Naive thymus-derived CD4-positive, alpha-beta T cell (primary cell): ENCODE data around the gene MYO16. TPM values are rescaled to one million over a fixed set of nuclear protein-coding genes. Genes with fewer than 3 reads are reported as not detected.
A peak's percentile ranks its signal among the peaks of the same experiment; 100 is the strongest.

ENCODE experiments used
- ATAC-seq: fragments of 150-1000 bp; cut with Tn5 transposase; 2 replicates; pipeline ENCODE4 v1.10.0; 2021; ENCODE audit warnings: mild to moderate bottlenecking, moderate library complexity
- CTCF ChIA-PET: fragments of 350-600 bp; sonication (Branson Sonifier 250); formaldehyde crosslinking; loops from one replicate; lab custom pipeline; 2021; ENCODE audit warnings: antibody characterized with exemption; lab: Charles Lee
- POLR2A ChIA-PET: fragments of 350-600 bp; sonication (Branson Sonifier 250); formaldehyde crosslinking; loops from one replicate; lab custom pipeline; 2021; ENCODE audit warnings: antibody characterized with exemption, inconsistent platforms; lab: Charles Lee
- DNase-seq, 9 donors: peaks; one replicate each; pipeline versions ENCODE4 v3.0.0 to v3.0.0-alpha.2; 2020 to 2022; ENCODE audit warnings: mixed read lengths in 1 of 9
- H3K27ac ChIP-seq: one replicate; pipeline ENCODE4 v1.7.0; 2013; ENCODE audit warnings: mild to moderate bottlenecking, low read depth, low read length, moderate library complexity
- H3K27me3 ChIP-seq, 2 donors: one replicate each; pipeline ENCODE4 v1.7.0; 2013; ENCODE audit warnings: low read length in 2 of 2, mild to moderate bottlenecking in 2 of 2, moderate library complexity in 2 of 2; ENCODE audit not compliant: control insufficient read depth in 2 of 2, insufficient read depth in 2 of 2
- H3K36me3 ChIP-seq, 3 experiments: 1 replicate in 2 of 3; 2 replicates in 1 of 3; pipeline ENCODE4 v1.7.0; 2013; ENCODE audit warnings: low read length in 3 of 3, mild to moderate bottlenecking in 3 of 3, moderate library complexity in 1 of 3; ENCODE audit not compliant: insufficient read depth in 3 of 3, control insufficient read depth in 2 of 3
- H3K4me1 ChIP-seq, 2 donors: one replicate each; pipeline ENCODE4 v1.7.0; 2013; ENCODE audit warnings: low read length in 2 of 2, mild to moderate bottlenecking in 2 of 2, moderate library complexity in 1 of 2; ENCODE audit not compliant: control insufficient read depth in 2 of 2, insufficient read depth in 2 of 2
- H3K4me3 ChIP-seq: 2 replicates; pipeline ENCODE4 v1.7.0; 2013; ENCODE audit warnings: mild to moderate bottlenecking, low read length
- H3K9me3 ChIP-seq, 3 experiments: 1 replicate in 2 of 3; 2 replicates in 1 of 3; pipeline ENCODE4 v1.7.0; 2013; ENCODE audit warnings: low read length in 3 of 3; ENCODE audit not compliant: control insufficient read depth in 2 of 3
- H3K27ac Mint-ChIP-seq, 9 donors: one replicate each; pipeline ENCODE4 v1.8.0; 2020 to 2022; ENCODE audit warnings: mixed read lengths in 9 of 9, mild to moderate bottlenecking in 8 of 9, moderate library complexity in 5 of 9, inconsistent platforms in 2 of 9
- H3K27me3 Mint-ChIP-seq, 5 donors: one replicate each; pipeline ENCODE4 v1.8.0; 2021 to 2022; ENCODE audit warnings: mixed read lengths in 5 of 5, mild to moderate bottlenecking in 1 of 5
- H3K36me3 Mint-ChIP-seq, 5 donors: one replicate each; pipeline ENCODE4 v1.8.0; 2020 to 2022; ENCODE audit warnings: mixed read lengths in 5 of 5, mild to moderate bottlenecking in 3 of 5, inconsistent platforms in 1 of 5
- H3K4me1 Mint-ChIP-seq, 7 donors: one replicate each; pipeline ENCODE4 v1.8.0; 2020 to 2022; ENCODE audit warnings: mixed read lengths in 7 of 7, mild to moderate bottlenecking in 3 of 7, inconsistent platforms in 1 of 7
- H3K4me3 Mint-ChIP-seq, 10 donors: one replicate each; pipeline ENCODE4 v1.8.0; 2020 to 2022; ENCODE audit warnings: mild to moderate bottlenecking in 10 of 10, mixed read lengths in 10 of 10, moderate library complexity in 6 of 10, inconsistent platforms in 2 of 10
- H3K9me3 Mint-ChIP-seq, 11 donors: one replicate each; pipeline ENCODE4 v1.8.0; 2020 to 2022; ENCODE audit warnings: mixed read lengths in 11 of 11, mild to moderate bottlenecking in 4 of 11, inconsistent platforms in 1 of 11, moderate library complexity in 1 of 11
- intact Hi-C, 2 donors: fragments of 100-400 bp; cut with micrococcal nuclease; formaldehyde crosslinking; loops; one replicate each; pipeline ENCODE4 v1.15.1; 2023
- polyA plus RNA-seq, 2 donors: library from polyadenylated mRNA; unstranded; fragments of 300-500 nt; fragmentation: Illumina TruSeq; gene quantifications; one replicate each; pipeline ENCODE4 v1.2.3, GENCODE V29; 2021
- total RNA-seq, 6 experiments: library from RNA in 5 of 6; stranded (reverse) in 5 of 6; gene quantifications; 1 replicate in 5 of 6; 2 replicates in 1 of 6; pipeline ENCODE4 v1.2.3 and lab custom pipeline; 2021 to 2026

MYO16 gene
- total and polyA plus RNA-seq, 7 experiments from 2014 or later, result 0.10 to 1.4 (median 1.4) TPM; not detected in 4

- intact Hi-C loops, result no loop called here
- no peaks in the 10 kb centered on the region for H3K36me3 Mint-ChIP-seq
- H3K27me3 Mint-ChIP-seq, result peaks cover 0 to 11% (median under 1%) of the 10 kb centered on the region in 5 donors
- no peaks in the 10 kb centered on the region for H3K9me3 ChIP-seq
- no peaks in the 10 kb centered on the region for H3K27me3 ChIP-seq
- DNase-seq (no peak), ATAC-seq (no peak)
- H3K27ac ChIP-seq, result no peak overlapping the region
- H3K4me3 Mint-ChIP-seq, result no peak overlapping the region
- POLR2A ChIA-PET, result no interaction called here
- CTCF ChIA-PET, result no interaction called here
- H3K36me3 ChIP-seq, result no peaks in the 10 kb centered on the region
- no peak overlapping the region for H3K27ac Mint-ChIP-seq
- peaks cover 0 to 1% (median 0%) of the 10 kb centered on the region in 11 donors for H3K9me3 Mint-ChIP-seq
- H3K4me3 ChIP-seq, result no peak overlapping the region
- H3K4me1 Mint-ChIP-seq, result peaks cover 0 to 14% (median 0%) of the 10 kb centered on the region in 7 donors
- H3K4me1 ChIP-seq, result no peaks in the 10 kb centered on the region
Observed at GRCh38 chr13:108859197-108860012, 230.0 kb downstream of the MYO16 start.

- no peaks in the 10 kb centered on the region for H3K36me3 ChIP-seq
- ATAC-seq, result no peak
- peaks cover 0 to 1% (median 0%) of the 10 kb centered on the region in 11 donors for H3K9me3 Mint-ChIP-seq
- no peak for DNase-seq
- H3K27me3 ChIP-seq, result no peaks in the 10 kb centered on the region
- H3K4me1 ChIP-seq, result no peaks in the 10 kb centered on the region
- H3K4me3 Mint-ChIP-seq, result no peak overlapping the region
- intact Hi-C loops, result no loop called here
- H3K27ac ChIP-seq, result no peak overlapping the region
- H3K27me3 Mint-ChIP-seq, result peaks cover 2 to 16% (median 5%) of the 10 kb centered on the region in 5 donors
- H3K27ac Mint-ChIP-seq, result no peak overlapping the region
- H3K36me3 Mint-ChIP-seq, result no peaks in the 10 kb centered on the region
- H3K4me1 Mint-ChIP-seq, result peaks cover 0 to 12% (median 0%) of the 10 kb centered on the region in 7 donors
- no peak overlapping the region for H3K4me3 ChIP-seq
- H3K9me3 ChIP-seq, result no peaks in the 10 kb centered on the region
- POLR2A ChIA-PET, result no interaction called here
- CTCF ChIA-PET, result no interaction called here
Observed at GRCh38 chr13:108860418-108860817, 231.0 kb downstream of the MYO16 start.

- intact Hi-C loops, result no loop called here
- no peaks in the 10 kb centered on the region for H3K4me1 Mint-ChIP-seq
- no peak overlapping the region for H3K27ac Mint-ChIP-seq
- no peak for ATAC-seq
- H3K4me1 ChIP-seq, result no peaks in the 10 kb centered on the region
- H3K36me3 Mint-ChIP-seq, result no peaks in the 10 kb centered on the region
- H3K27me3 Mint-ChIP-seq, result peaks cover 0 to 14% (median 7%) of the 10 kb centered on the region in 5 donors
- peaks cover 0 to 7% (median 2%) of the 10 kb centered on the region in 11 donors for H3K9me3 Mint-ChIP-seq
- no peaks in the 10 kb centered on the region for H3K27me3 ChIP-seq
- CTCF ChIA-PET, result no interaction called here
- H3K9me3 ChIP-seq, result no peaks in the 10 kb centered on the region
- H3K4me3 Mint-ChIP-seq, result no peak overlapping the region
- H3K36me3 ChIP-seq, result no peaks in the 10 kb centered on the region
- no peak overlapping the region for H3K27ac ChIP-seq
- POLR2A ChIA-PET, result no interaction called here
- DNase-seq, result no peak
- no peak overlapping the region for H3K4me3 ChIP-seq
Observed at GRCh38 chr13:108877300-108877699, 247.9 kb downstream of the MYO16 start.

GRCh38 chr13:108878732-108879131 is 249.3 kb downstream of the MYO16 start:
- DNase-seq (no peak), ATAC-seq (no peak)
- peaks cover 0 to 7% (median 2%) of the 10 kb centered on the region in 11 donors for H3K9me3 Mint-ChIP-seq
- peaks cover 0 to 20% (median 6%) of the 10 kb centered on the region in 5 donors for H3K27me3 Mint-ChIP-seq
- H3K4me3 ChIP-seq, result no peak overlapping the region
- intact Hi-C loops, result no loop called here
- H3K9me3 ChIP-seq, result no peaks in the 10 kb centered on the region
- H3K27me3 ChIP-seq, result no peaks in the 10 kb centered on the region
- ChIA-PET CTCF (no interaction called here), POLR2A (no interaction called here)
- no peak overlapping the region for H3K4me3 Mint-ChIP-seq
- no peak overlapping the region for H3K27ac Mint-ChIP-seq
- H3K27ac ChIP-seq, result no peak overlapping the region
- no peaks in the 10 kb centered on the region for H3K36me3 Mint-ChIP-seq
- no peaks in the 10 kb centered on the region for H3K36me3 ChIP-seq
- H3K4me1 ChIP-seq, result no peaks in the 10 kb centered on the region
- H3K4me1 Mint-ChIP-seq, result no peaks in the 10 kb centered on the region

GRCh38 chr13:108889324-108889984 is 260.0 kb downstream of the MYO16 start:
- Mint-ChIP-seq H3K27me3 (peaks cover 6 to 24% (median 8%) of the 10 kb centered on the region in 5 donors), H3K36me3 (no peaks in the 10 kb centered on the region), H3K27ac (no peak overlapping the region), H3K4me3 (no peak overlapping the region), H3K4me1 (peaks cover 0 to 3% (median 0%) of the 10 kb centered on the region in 7 donors), H3K9me3 (peaks cover 0 to 1% (median 0%) of the 10 kb centered on the region in 11 donors)
- no peak for DNase-seq
- no peaks in the 10 kb centered on the region for H3K36me3 ChIP-seq
- intact Hi-C loops, result no loop called here
- no peak overlapping the region for H3K27ac ChIP-seq
- ChIA-PET POLR2A (no interaction called here), CTCF (interaction anchor here (0.9 kb wide), 1 partner anchor 565 kb away, joined by 6 read pairs; no protein-coding TSS in a partner anchor)
- no peaks in the 10 kb centered on the region for H3K9me3 ChIP-seq
- no peaks in the 10 kb centered on the region for H3K4me1 ChIP-seq
- ATAC-seq, result no peak
- no peak overlapping the region for H3K4me3 ChIP-seq
- H3K27me3 ChIP-seq, result no peaks in the 10 kb centered on the region

GRCh38 chr13:108895220-108895704 is 265.9 kb downstream of the MYO16 start:
- no peaks in the 10 kb centered on the region for H3K9me3 Mint-ChIP-seq
- no peaks in the 10 kb centered on the region for H3K36me3 Mint-ChIP-seq
- no peaks in the 10 kb centered on the region for H3K36me3 ChIP-seq
- peaks cover 0 to 5% of the 10 kb centered on the region in 2 donors for H3K4me1 ChIP-seq
- no peaks in the 10 kb centered on the region for H3K9me3 ChIP-seq
- DNase-seq (peak in 5 of 9 donors; percentile 10 to 25 (median 21)), ATAC-seq (no peak)
- ChIA-PET CTCF (interaction anchor here (0.7 to 2.3 kb wide), 22 partner anchors 10 to 723 kb away, joined by 3 to 14 read pairs (median 4); no protein-coding TSS in a partner anchor), POLR2A (no interaction called here)
- peaks cover 5 to 24% (median 7%) of the 10 kb centered on the region in 5 donors for H3K27me3 Mint-ChIP-seq
- no peak overlapping the region for H3K4me3 ChIP-seq
- H3K27ac Mint-ChIP-seq, result no peak overlapping the region
- intact Hi-C loops, result loop anchor here (1.0 to 5.0 kb wide), 8 partner anchors 388 to 1688 kb away; no protein-coding TSS in a partner anchor
- H3K27me3 ChIP-seq, result no peaks in the 10 kb centered on the region
- no peak overlapping the region for H3K4me3 Mint-ChIP-seq
- H3K27ac ChIP-seq, result no peak overlapping the region
- peaks cover 0 to 16% (median 6%) of the 10 kb centered on the region in 7 donors for H3K4me1 Mint-ChIP-seq
